Measurements from ENCODE around the gene IGFL3.

- TF ChIP-seq CTCF (IDR thresholded peaks at IDR 0.05; ENCODE audit: poor library complexity) = no peak
- no peak for TF ChIP-seq EZH2phosphoT487 (IDR thresholded peaks at IDR 0.05; ENCODE audit: low read depth, severe bottlenecking, unreplicated experiment)
Observed at GRCh38 chr19:46090444-46090843, 34.0 kb downstream of the IGFL3 start.

Measured in hepatocyte (in vitro differentiated cells).